ENCODE measurements around the gene SLC7A14. TPM values are rescaled to one million over a fixed set of nuclear protein-coding genes. Genes with fewer than 3 reads are reported as not detected.

The SLC7A14 gene
- total and polyA plus RNA-seq, 2 of the 13 experiments (the other 11 are each of a cell fraction or from before 2014, with no cell fraction given) = not detected

- in situ Hi-C loops (cut with HindIII; ENCODE audit: extremely low pct_ligation_motif_present, low pct_unique_long_range_greater_than_20kb) (no loop called here), intact Hi-C loops (cut with micrococcal nuclease; ENCODE audit: unreplicated experiment) (loop anchor here (10.0 kb wide), 1 partner anchor 311 kb away; no protein-coding TSS in a partner anchor)
- no peak for TF ChIP-seq ZNF83 (CRISPR knock-in tag; IDR thresholded peaks at IDR 0.05; ENCODE audit: borderline replicate concordance)
- TF ChIP-seq NR3C1 (CRISPR knock-in tag; IDR thresholded peaks at IDR 0.05) = no peak
- TF ChIP-seq PAF1 (CRISPR knock-in tag; IDR thresholded peaks at IDR 0.05) = no peak
- peak; percentile 62; the same call in 1 of the 2 replicates for TF ChIP-seq CEBPG (CRISPR knock-in tag; IDR thresholded peaks at IDR 0.05)
- TF ChIP-seq ZBTB1 (CRISPR knock-in tag; IDR thresholded peaks at IDR 0.05; ENCODE audit: borderline replicate concordance) = no peak
- TF ChIP-seq, protein P1, sequence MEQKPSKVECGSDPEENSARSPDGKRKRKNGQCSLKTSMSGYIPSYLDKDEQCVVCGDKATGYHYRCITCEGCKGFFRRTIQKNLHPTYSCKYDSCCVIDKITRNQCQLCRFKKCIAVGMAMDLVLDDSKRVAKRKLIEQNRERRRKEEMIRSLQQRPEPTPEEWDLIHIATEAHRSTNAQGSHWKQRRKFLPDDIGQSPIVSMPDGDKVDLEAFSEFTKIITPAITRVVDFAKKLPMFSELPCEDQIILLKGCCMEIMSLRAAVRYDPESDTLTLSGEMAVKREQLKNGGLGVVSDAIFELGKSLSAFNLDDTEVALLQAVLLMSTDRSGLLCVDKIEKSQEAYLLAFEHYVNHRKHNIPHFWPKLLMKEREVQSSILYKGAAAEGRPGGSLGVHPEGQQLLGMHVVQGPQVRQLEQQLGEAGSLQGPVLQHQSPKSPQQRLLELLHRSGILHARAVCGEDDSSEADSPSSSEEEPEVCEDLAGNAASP (CRISPR knock-in tag; IDR thresholded peaks at IDR 0.05; ENCODE audit: borderline replicate concordance) = 0 out of 2 replicates have a peak, but pooled peaks have one; percentile 42
- TF ChIP-seq, protein P2, sequence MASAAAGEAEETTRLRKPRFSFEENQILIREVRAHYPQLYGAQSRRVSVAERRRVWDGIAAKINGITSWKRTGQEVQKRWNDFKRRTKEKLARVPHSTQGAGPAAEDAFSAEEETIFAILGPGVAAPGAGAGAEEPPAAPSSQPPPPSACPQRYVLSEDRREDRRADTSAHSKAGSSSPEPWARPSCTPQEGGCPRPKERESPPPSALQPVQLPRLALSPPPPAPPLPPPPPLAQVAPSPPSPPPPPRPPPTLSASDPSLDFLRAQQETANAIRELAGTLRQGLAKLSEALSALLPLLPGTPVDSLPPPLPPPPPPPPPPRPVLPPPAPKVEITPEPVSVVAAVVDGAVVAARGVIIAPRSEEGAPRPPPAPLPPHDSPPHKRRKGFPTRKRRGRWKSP (CRISPR knock-in tag; IDR thresholded peaks at IDR 0.05) = peak; percentile 22; the same call in 1 of the 2 replicates
- peak; percentile 35; the same call in 1 of the 2 replicates for TF ChIP-seq SAP130 (CRISPR knock-in tag; IDR thresholded peaks at IDR 0.05; ENCODE audit: low read depth)
- TF ChIP-seq FOXM1 (CRISPR knock-in tag; IDR thresholded peaks at IDR 0.05) = 0 out of 2 replicates have a peak, but pooled peaks have one; percentile 20
- TF ChIP-seq FOSL1 (CRISPR knock-in tag; IDR thresholded peaks at IDR 0.05; ENCODE audit: borderline replicate concordance) = peak; percentile 33; the same call in 1 of the 2 replicates
- TF ChIP-seq ZNF816 (CRISPR knock-in tag; IDR thresholded peaks at IDR 0.05; ENCODE audit: borderline replicate concordance) = no peak
- 0 out of 2 replicates have a peak, but pooled peaks have one; percentile 50 for TF ChIP-seq ZBTB39 (CRISPR knock-in tag; IDR thresholded peaks at IDR 0.05)
- TF ChIP-seq LCORL (IDR thresholded peaks at IDR 0.05) = no peak
- peak; percentile 88 for TF ChIP-seq LCORL (CRISPR knock-in tag; IDR thresholded peaks at IDR 0.05)
- no peak for TF ChIP-seq ZNF207 (IDR thresholded peaks at IDR 0.05; ENCODE audit: borderline replicate concordance)
- TF ChIP-seq KDM2A (CRISPR knock-in tag; IDR thresholded peaks at IDR 0.05; ENCODE audit: borderline replicate concordance, low read depth) = no peak
- TF ChIP-seq ZMYM2 (CRISPR knock-in tag; IDR thresholded peaks at IDR 0.05) = peak; percentile 52; the same call in 1 of the 2 replicates
- TF ChIP-seq CBX1 (IDR thresholded peaks at IDR 0.05; ENCODE audit: low read depth) = peak; percentile 40
- peak; percentile 88 for TF ChIP-seq FOSL2 (CRISPR knock-in tag; IDR thresholded peaks at IDR 0.05)
- TF ChIP-seq PHF5A (CRISPR knock-in tag; IDR thresholded peaks at IDR 0.05; ENCODE audit: low read depth, unreplicated experiment) = no peak
- TF ChIP-seq MAFF (IDR thresholded peaks at IDR 0.05; ENCODE audit: low read depth, low read length) = peak; percentile 25; the same call in 1 of the 2 replicates
- TF ChIP-seq HNF4G (IDR thresholded peaks at IDR 0.05; ENCODE audit: borderline replicate concordance, low read depth, low read length) = peak; percentile 87
- TF ChIP-seq HNF4G (CRISPR knock-in tag; IDR thresholded peaks at IDR 0.05; ENCODE audit: borderline replicate concordance, low read depth) = peak; percentile 69; the same call in 1 of the 2 replicates
Observed at GRCh38 chr3:170493712-170494182, 92.1 kb downstream of the SLC7A14 start.

More at GRCh38 chr3:170493712-170494182, 92.1 kb downstream of the SLC7A14 start:
- ATAC-seq (peak; percentile 92), DNase-seq (ENCODE audit: low spot score) (peak; percentile 79), FAIRE-seq (peak; percentile 70)
- Histone ChIP-seq H3K9ac (ENCODE audit: insufficient read depth, low read depth, low read length) (no peak overlapping the region), H3K27me3 (ENCODE audit: control insufficient read depth in 1 of 2, insufficient read depth in 2 of 2, low read length in 2 of 2) (no peaks in the 10 kb centered on the region), H3K27ac (ENCODE audit: extremely low read length, insufficient read depth, low read length) (peak overlapping the region; percentile 76), H2AFZ (ENCODE audit: low read length) (no peak overlapping the region), H3K36me3 (replicated peaks in 1 of 2; ENCODE audit: control insufficient read depth in 1 of 2, insufficient read depth in 2 of 2, low read length in 2 of 2) (no peaks in the 10 kb centered on the region), H3K79me2 (ENCODE audit: insufficient read depth, low read length) (no peaks in the 10 kb centered on the region), H3K4me2 (ENCODE audit: low read depth, low read length) (peak overlapping the region; percentile 56), H3K4me1 (ENCODE audit: insufficient read depth, low read length) (peaks cover 65% of the 10 kb centered on the region), H3K4me3 (replicated peaks in 1 of 3; ENCODE audit: insufficient read depth in 1 of 3, low read depth in 2 of 3, low read length in 3 of 3) (no peak overlapping the region; a peak in 1 of 6 replicates), H3K9me3 (ENCODE audit: low read length) (no peaks in the 10 kb centered on the region), H4K20me1 (ENCODE audit: insufficient read depth, low read length) (no peaks in the 10 kb centered on the region)
- POLR2A ChIA-PET = interaction anchor here (1.5 kb wide), 1 partner anchor 67 kb away, joined by 3 read pairs; no protein-coding TSS in a partner anchor
- 0% methylated on average over 2 of the region's 2 CpGs for WGBS (ENCODE audit: low lambda C conversion rate)
- no TSS peak for BruUV-seq (replicated peaks)
- CTCF ChIA-PET (ENCODE audit: low intra/inter-chr PET ratio, low total read pairs) = no interaction called here
